Hematopoietic multipotent progenitor cell (in vitro differentiated cells): ENCODE results near the gene TMEM130. TPM values are rescaled to one million over a fixed set of nuclear protein-coding genes. Genes with fewer than 3 reads are reported as not detected.
A peak's percentile ranks its signal among the peaks of the same experiment; 100 is the strongest.

Source experiments
- DNase-seq, 3 donors: peaks; one replicate each; pipeline ENCODE4 v3.0.0-alpha.2; 2011 to 2015; ENCODE audit warnings: low read depth in 2 of 3, low spot score in 2 of 3
- small RNA-seq: library from RNA; depleted of rRNA; stranded (forward); fragments of <200 nt; gene quantifications from one replicate; pipeline ENCODE3, GENCODE V24; 2012
- total RNA-seq: library from RNA; depleted of rRNA; stranded (reverse); fragments of >200 nt; gene quantifications from one replicate; pipeline ENCODE4 v1.2.3, GENCODE V29; 2012

Gene TMEM130
- total RNA-seq, 1 donor: 0.81 TPM

- DNase-seq: no peak
Measured at GRCh38 chr7:98811299-98811698, 58.5 kb downstream of the TMEM130 start.

GRCh38 chr7:98810153-98810802 is 59.5 kb downstream of the TMEM130 start:
- DNase-seq: no peak

GRCh38 chr7:98808751-98809460 is 60.9 kb downstream of the TMEM130 start:
- no peak for DNase-seq

- no peak for DNase-seq
Measured at GRCh38 chr7:98807068-98808048, 62.5 kb downstream of the TMEM130 start.

GRCh38 chr7:98805956-98806838 is 63.6 kb downstream of the TMEM130 start:
- no peak for DNase-seq

- DNase-seq: peak in 2 of 3 donors; percentile 11 to 12
Measured at GRCh38 chr7:98802781-98803110, 67.1 kb downstream of the TMEM130 start.

GRCh38 chr7:98802088-98802780 is 67.6 kb downstream of the TMEM130 start:
- DNase-seq: peak in 2 of 3 donors; percentile 91 to 96

GRCh38 chr7:98800996-98801395 is 68.8 kb downstream of the TMEM130 start:
- no peak for DNase-seq

- no peak for DNase-seq
Measured at GRCh38 chr7:98797150-98797549, 72.7 kb downstream of the TMEM130 start.

Small RNA genes within 50 kb of the gene (small RNA-seq; reads per million reads assigned to genes)
- gene MIR3609: 158 reads per million, percentile 98 among the genes with 10 or more reads in this experiment

Other genes with a start within 250 kb of the TMEM130 start
- gene TRRAP, start 8.5 kb upstream of the TMEM130 start, total RNA-seq: 38.8 TPM